Hepatocyte (in vitro differentiated cells): ENCODE results near the gene TMEM196. TPM values are rescaled to one million over a fixed set of nuclear protein-coding genes. Genes with fewer than 3 reads are reported as not detected.

Experiments used
- DNase-seq: peaks from one replicate; pipeline ENCODE4 v3.0.0-alpha.2; 2016; ENCODE audit warnings: low spot score
- H2AFZ ChIP-seq: fragments of 200-600 bp; sonication (generic); 2 replicates; pipeline ENCODE4 v1.6.0; 2016; ENCODE audit warnings: antibody characterized with exemption, mild to moderate bottlenecking
- H3K27ac ChIP-seq: fragments of 200-600 bp; sonication (generic); 2 replicates; pipeline ENCODE4 v1.5.1; 2016; ENCODE audit warnings: mild to moderate bottlenecking
- H3K27me3 ChIP-seq: fragments of 200-600 bp; sonication (generic); 2 replicates; pipeline ENCODE4 v1.6.1; 2016
- H3K36me3 ChIP-seq: fragments of 200-600 bp; sonication (generic); replicated peaks from 2 replicates; pipeline ENCODE4 v1.5.1; 2016; ENCODE audit warnings: low read depth; ENCODE audit not compliant: insufficient read depth
- H3K4me1 ChIP-seq: fragments of 200-600 bp; sonication (generic); 2 replicates; pipeline ENCODE4 v1.5.1; 2016; ENCODE audit warnings: mild to moderate bottlenecking, moderate library complexity; ENCODE audit not compliant: insufficient read depth
- H3K4me2 ChIP-seq: fragments of 200-600 bp; sonication (generic); 2 replicates; pipeline ENCODE4 v1.6.0; 2016
- H3K4me3 ChIP-seq: fragments of 200-600 bp; sonication (generic); 2 replicates; pipeline ENCODE4 v1.5.1; 2016; ENCODE audit warnings: mild to moderate bottlenecking
- H3K79me2 ChIP-seq: fragments of 200-600 bp; sonication (generic); 2 replicates; pipeline ENCODE4 v1.6.0; 2017; ENCODE audit warnings: mild to moderate bottlenecking
- H3K9me2 ChIP-seq: fragments of 200-600 bp; sonication (generic); replicated peaks from 2 replicates; pipeline ENCODE4 v1.6.0; 2017; ENCODE audit warnings: mild to moderate bottlenecking; ENCODE audit not compliant: insufficient read depth
- H3K9me3 ChIP-seq: fragments of 200-600 bp; sonication (generic); 2 replicates; pipeline ENCODE4 v1.5.1; 2016; ENCODE audit warnings: low read depth, mild to moderate bottlenecking
- H4K20me1 ChIP-seq: fragments of 200-600 bp; sonication (generic); 2 replicates; pipeline ENCODE4 v1.6.0; 2016; ENCODE audit warnings: mild to moderate bottlenecking; ENCODE audit not compliant: insufficient read depth, poor library complexity, severe bottlenecking
- CTCF ChIP-seq: fragments of 200-600 bp; sonication (generic); IDR thresholded peaks from 2 replicates; pipeline ENCODE4 v1.5.1; 2016; ENCODE audit warnings: antibody characterized with exemption, mild to moderate bottlenecking; ENCODE audit not compliant: poor library complexity
- EZH2 ChIP-seq: fragments of 200-600 bp; sonication (generic); IDR thresholded peaks from 2 replicates; pipeline ENCODE4 v1.6.1; 2016; ENCODE audit warnings: antibody characterized with exemption, mild to moderate bottlenecking, borderline replicate concordance
- EZH2phosphoT487 ChIP-seq: fragments of 200-600 bp; sonication (generic); IDR thresholded peaks from one replicate; pipeline ENCODE4 v1.6.1; 2018; ENCODE audit warnings: antibody characterized with exemption, mild to moderate bottlenecking, low read depth, moderate library complexity; ENCODE audit not compliant: unreplicated experiment, severe bottlenecking
- WGBS: methylation state at CpG from one replicate; pipeline ENCODE4 v1.1.6; 2016; ENCODE audit warnings: low lambda C conversion rate; ENCODE audit errors: missing lambda C conversion rate; 5-methylcytosine and 5-hydroxymethylcytosine counted together
- polyA plus RNA-seq: library from polyadenylated mRNA; unstranded; fragments of >200 nt; fragmentation: Nextera tagmentation; extraction: Ambion mirVana; gene quantifications from 2 replicates; pipeline ENCODE4 v1.2.1, GENCODE V29; 2016
- total RNA-seq: library from RNA; depleted of rRNA; stranded (reverse); fragments of >200 nt; gene quantifications from 2 replicates; pipeline ENCODE4 v1.2.3, GENCODE V29; 2014

The TMEM196 gene
- total and polyA plus RNA-seq, 2 experiments from 2014 or later = 0.17 TPM; not detected in 1

GRCh38 chr7:19677180-19677579, 96.2 kb downstream of the TMEM196 start:
- no peaks in the 10 kb centered on the region for H3K4me1 ChIP-seq
- TF ChIP-seq EZH2phosphoT487 (no peak), EZH2 (no peak), CTCF (no peak)
- H3K4me3 ChIP-seq = no peak overlapping the region
- no peaks in the 10 kb centered on the region for H3K79me2 ChIP-seq
- WGBS = 66% methylated on average over 2 of the region's 2 CpGs
- no peaks in the 10 kb centered on the region for H3K36me3 ChIP-seq
- DNase-seq = no peak
- H4K20me1 ChIP-seq = no peaks in the 10 kb centered on the region
- no peak overlapping the region for H3K4me2 ChIP-seq
- H3K9me3 ChIP-seq = no peaks in the 10 kb centered on the region
- no peaks in the 10 kb centered on the region for H3K27me3 ChIP-seq
- H3K9me2 ChIP-seq = no peaks in the 10 kb centered on the region
- no peak overlapping the region for H2AFZ ChIP-seq
- no peak overlapping the region for H3K27ac ChIP-seq

GRCh38 chr7:19675816-19676215, 97.6 kb downstream of the TMEM196 start:
- no peaks in the 10 kb centered on the region for H3K36me3 ChIP-seq
- H3K27me3 ChIP-seq = no peaks in the 10 kb centered on the region
- no peak for DNase-seq
- no peaks in the 10 kb centered on the region for H4K20me1 ChIP-seq
- H3K4me3 ChIP-seq = no peak overlapping the region
- TF ChIP-seq EZH2 (no peak), CTCF (no peak), EZH2phosphoT487 (no peak)
- WGBS = 90% methylated on average over 1 of the region's 1 CpG
- H3K4me2 ChIP-seq = no peak overlapping the region
- H3K4me1 ChIP-seq = no peaks in the 10 kb centered on the region
- H3K9me2 ChIP-seq = no peaks in the 10 kb centered on the region
- no peak overlapping the region for H3K27ac ChIP-seq
- H3K79me2 ChIP-seq = no peaks in the 10 kb centered on the region
- no peaks in the 10 kb centered on the region for H3K9me3 ChIP-seq
- H2AFZ ChIP-seq = no peak overlapping the region

GRCh38 chr7:19674266-19674960, 99.0 kb downstream of the TMEM196 start:
- Histone ChIP-seq H3K27ac (peak overlapping the region; percentile 7), H2AFZ (no peak overlapping the region), H3K4me2 (no peak overlapping the region), H3K79me2 (no peaks in the 10 kb centered on the region), H3K36me3 (no peaks in the 10 kb centered on the region), H3K4me1 (no peaks in the 10 kb centered on the region), H4K20me1 (no peaks in the 10 kb centered on the region), H3K9me2 (no peaks in the 10 kb centered on the region), H3K4me3 (no peak overlapping the region), H3K27me3 (no peaks in the 10 kb centered on the region), H3K9me3 (no peaks in the 10 kb centered on the region)
- 86% methylated on average over 5 of the region's 5 CpGs for WGBS
- TF ChIP-seq CTCF (no peak), EZH2 (no peak), EZH2phosphoT487 (no peak)
- DNase-seq = no peak
